Dermis blood vessel endothelial cell (primary cell): ENCODE measurements around the gene TBC1D21. TPM values are rescaled to one million over a fixed set of nuclear protein-coding genes. Genes with fewer than 3 reads are reported as not detected.
"Not testable (repeated sequence)": the region's sequence is repeated elsewhere in the genome, so short reads cannot be mapped to it uniquely, and the experiment has no call there.

ENCODE experiments used
- DNase-seq: peaks from one replicate; pipeline ENCODE4 v3.0.0; 2010
- total RNA-seq: library from RNA; depleted of rRNA; stranded (reverse); fragments of >200 nt; gene quantifications from 2 replicates; pipeline ENCODE4 v1.2.3, GENCODE V29; 2014

Gene TBC1D21
- total RNA-seq, 1 donor from 2014 or later, result not detected

DNA sequence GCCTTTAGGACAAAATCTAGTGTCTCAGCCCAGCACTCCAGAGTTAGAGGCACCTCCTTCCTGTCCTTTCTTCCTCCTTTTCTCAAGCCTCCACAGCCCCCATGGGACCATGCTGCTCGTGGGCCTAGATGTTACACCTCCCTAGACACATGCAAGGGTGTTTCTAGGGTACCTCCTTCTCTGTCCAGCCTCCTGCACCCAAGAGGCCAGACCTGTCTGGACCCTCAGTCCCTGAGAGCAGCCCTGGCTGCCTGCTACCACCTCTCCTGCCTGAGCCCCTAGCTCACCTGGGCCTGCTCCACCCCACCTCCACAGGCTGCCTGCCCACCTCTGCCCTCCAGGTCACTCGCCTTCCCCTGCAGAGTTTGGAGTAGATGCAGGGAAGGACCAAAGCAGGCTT lies 58.1 kb downstream of the TBC1D21 start:
- DNase-seq, result no peak

DNA sequence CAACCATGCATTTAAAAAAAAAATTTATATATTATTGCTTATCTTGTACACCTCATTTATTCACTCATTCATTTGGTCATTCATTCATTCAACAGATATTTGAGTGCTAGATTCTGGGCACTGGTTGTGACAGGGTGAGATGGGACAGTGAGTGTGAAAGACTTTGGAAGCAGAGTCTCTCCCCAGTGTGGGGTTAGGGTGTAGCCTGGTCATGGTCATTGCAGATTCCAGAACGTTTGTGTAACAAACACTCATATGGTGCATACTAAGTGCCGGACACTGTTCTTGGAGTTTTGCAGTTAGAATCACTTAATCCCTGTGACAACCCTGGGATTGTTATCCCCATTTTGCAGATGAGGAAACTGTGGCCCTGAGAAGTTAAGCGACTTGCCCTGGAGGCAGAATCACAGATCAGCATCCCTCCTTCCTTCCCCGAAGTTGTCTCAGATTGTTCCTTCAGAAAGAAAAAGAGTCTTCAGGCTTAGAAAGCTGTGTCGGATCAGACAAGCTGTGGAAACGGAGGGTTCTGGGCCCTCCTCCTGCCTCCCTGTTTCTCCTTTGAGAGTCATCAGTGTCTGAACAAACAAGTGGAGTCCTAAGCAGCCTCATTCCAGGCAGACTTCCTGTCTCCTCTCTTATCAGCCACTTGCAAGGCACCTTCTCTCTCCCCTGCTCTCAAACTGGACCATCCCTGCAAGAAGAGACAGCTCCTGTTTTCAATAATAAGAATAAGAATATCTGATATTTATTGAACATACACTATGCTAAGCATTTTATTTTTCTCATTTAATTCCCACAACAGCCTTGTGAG lies 59.2 kb downstream of the TBC1D21 start:
- DNase-seq, result peak; percentile 56

DNA sequence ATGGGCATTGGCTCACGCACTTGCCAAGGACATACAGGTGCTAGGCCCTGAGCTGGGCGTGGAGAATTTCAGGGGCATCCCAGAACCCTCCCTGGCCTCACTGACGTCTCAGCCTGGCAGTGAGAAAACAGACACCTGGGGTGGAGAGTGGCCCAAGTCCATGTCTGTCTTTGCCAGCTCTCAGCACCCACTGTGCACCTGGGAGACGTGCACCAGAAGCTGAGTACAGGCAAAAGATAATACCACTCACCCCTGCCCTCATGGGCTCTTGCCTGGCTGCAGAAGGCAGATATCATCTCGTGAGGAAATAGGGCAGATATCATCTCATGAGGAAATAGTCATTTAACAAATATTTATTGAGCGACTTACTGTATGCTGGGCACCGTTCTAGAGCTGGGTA lies 60.9 kb downstream of the TBC1D21 start:
- no peak for DNase-seq

DNA sequence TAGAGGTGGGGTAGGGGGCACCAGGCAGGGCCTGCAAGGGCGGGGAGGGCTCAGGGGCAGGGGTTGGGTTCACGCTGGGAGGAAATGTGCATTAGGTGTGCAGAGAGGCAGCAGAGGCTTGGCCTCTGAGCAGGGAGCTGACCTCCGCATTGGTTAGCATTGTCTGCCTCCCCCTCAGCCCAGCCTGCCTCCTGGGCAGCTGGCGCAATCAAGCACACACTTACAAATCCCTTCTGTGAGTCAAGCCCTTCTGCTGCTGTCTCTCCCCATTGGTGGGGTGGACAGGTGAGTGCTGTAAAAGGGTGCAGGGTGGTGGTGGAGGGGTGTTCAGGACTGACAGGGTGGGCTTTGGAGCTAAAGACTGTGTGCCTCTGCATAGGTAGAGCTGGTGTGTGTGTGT lies 62.2 kb downstream of the TBC1D21 start:
- DNase-seq, result no peak

DNA sequence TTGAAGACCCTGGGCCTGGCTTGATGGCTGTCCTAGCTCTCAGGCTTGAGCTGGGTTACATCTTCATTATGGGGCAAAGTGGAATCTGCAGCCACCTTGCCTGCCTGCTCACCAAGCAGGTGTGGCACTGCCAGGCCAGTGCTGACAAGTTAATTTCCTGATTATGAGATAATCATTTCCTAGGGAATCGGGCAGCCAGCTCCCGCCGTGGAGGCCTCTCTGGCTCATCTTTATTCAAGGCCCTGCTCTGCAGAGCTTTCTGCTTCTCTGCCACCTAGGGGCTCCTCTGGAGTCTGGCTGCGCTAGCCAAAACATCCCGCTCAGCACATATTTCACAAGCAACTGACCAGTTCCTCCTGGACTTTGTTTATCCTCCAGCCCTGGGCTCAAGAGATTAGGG lies 62.8 kb downstream of the TBC1D21 start:
- no peak for DNase-seq

DNA sequence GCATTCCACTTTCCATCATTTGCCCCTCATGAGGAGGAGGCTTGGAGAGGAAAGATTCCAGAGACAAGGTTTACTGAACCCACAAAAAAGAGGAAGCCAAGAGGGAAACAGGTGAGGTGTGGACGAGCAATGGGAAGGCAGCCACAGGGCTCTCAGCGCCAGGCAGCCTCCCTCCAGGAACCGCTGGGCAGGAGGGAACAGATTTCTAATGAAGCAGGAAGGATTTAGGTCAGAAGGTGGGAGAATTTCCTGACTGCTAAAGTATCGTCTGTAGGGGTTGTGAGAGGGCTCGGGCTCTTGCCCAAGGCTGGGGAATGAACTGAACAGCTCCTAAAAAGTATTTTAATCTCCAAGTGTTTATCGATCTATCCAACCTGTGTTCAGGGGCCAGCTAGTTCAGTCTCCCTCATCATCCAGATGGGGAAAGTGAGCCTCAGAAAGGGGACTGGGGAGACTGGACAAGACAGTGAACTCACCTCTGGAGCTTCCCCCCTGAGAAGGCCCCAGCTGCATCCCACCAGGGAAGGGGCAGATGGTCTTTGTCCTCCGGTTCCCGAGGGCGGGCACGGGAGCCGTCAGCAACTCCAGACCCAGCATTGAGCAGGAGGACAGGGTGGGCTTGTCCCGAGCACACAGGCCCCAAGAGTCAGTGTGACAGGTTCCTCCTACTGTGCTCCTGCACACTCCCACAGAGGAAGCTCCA lies 63.4 kb downstream of the TBC1D21 start:
- no peak for DNase-seq

DNA sequence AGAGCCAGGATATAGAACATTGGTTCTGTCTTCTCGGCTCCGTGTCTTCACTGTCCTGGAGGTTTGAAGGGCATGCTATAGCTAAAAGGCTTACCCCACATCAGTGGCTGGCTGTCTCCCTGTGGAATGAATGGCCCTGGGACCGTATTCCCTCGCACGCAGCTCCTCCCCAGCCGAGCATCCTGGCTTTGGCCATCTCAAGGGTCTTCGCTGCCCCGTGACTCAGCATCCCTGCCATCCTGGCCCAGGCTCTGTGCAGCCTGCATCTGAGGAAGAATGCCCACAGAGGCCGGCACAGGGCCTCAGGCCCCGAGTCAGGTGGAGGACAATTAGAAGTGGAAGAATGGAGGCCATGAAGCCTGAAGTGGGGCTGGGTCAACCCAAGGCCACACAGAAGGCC lies 63.9 kb downstream of the TBC1D21 start:
- no peak for DNase-seq

DNA sequence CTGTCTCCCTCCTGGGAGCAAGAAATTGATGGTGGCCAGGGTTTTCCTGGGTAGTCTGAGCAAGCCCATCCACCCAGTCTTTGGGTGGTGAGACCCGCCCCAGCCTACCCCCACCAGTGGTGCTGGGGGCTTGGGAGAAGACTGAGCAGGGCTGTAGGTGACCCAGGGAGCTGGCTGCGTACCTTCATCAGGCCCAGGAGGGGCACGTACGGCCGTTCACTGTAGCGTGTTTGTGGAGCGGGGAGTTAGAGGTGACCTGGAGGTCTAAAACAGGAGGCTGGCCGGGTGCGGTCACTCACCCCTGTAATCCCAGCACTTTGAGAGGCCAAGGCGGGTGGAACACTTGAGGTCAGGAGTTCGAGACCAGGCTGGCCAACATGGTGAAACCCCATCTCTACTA lies 64.4 kb downstream of the TBC1D21 start:
- DNase-seq, result no peak

DNA sequence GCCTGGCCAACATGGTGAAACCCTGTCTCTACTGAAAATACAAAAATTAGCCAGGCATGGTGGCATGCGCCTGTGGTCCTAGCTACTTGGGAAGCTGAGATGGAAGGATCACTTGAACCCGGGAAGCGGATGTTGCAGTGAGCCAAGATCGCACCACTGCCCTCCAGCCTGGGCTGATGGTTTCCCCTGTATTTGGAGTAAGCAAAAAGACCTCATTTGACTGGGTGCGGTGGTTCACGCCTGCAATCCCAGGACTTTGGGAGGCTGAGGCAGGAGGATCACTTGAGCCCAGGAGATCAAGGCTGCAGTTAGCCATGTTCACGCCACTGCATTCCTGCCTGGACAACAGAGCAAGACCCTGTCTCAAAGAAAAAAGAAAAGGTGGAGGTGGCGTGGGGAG lies 65.2 kb downstream of the TBC1D21 start:
- not testable (repeated sequence) for DNase-seq

Other genes with a start within 250 kb of the TBC1D21 start
- 102 and 136 TPM in 2 replicates for gene NPTN, start 240.2 kb upstream of the TBC1D21 start, total RNA-seq
- gene CD276, start 189.2 kb upstream of the TBC1D21 start, total RNA-seq, result 43.6 and 106 TPM in 2 replicates
- not detected in 2 replicates for gene INSYN1, start 120.2 kb upstream of the TBC1D21 start, total RNA-seq
- gene LOXL1, start 52.9 kb downstream of the TBC1D21 start, total RNA-seq, result 0.68 and 0.70 TPM in 2 replicates
- 19.9 and 22.3 TPM in 2 replicates for gene STOML1, start 118.7 kb downstream of the TBC1D21 start, total RNA-seq
- 95.5 and 176 TPM in 2 replicates for gene PML, start 121.2 kb downstream of the TBC1D21 start, total RNA-seq
- gene GOLGA6A, start 209.0 kb downstream of the TBC1D21 start, total RNA-seq, result not detected in 2 replicates